Fibroblast of the conjunctiva (primary cell): Measurements from ENCODE around the gene PLD4.
"Not testable (repeated sequence)": the region's sequence is repeated elsewhere in the genome, so short reads cannot be mapped to it uniquely, and the experiment has no call there.

Experiments used
- DNase-seq: peaks from one replicate; pipeline ENCODE4 v3.0.0-alpha.2; 2010; ENCODE audit warnings: low read depth

PLD4 gene, protein sequence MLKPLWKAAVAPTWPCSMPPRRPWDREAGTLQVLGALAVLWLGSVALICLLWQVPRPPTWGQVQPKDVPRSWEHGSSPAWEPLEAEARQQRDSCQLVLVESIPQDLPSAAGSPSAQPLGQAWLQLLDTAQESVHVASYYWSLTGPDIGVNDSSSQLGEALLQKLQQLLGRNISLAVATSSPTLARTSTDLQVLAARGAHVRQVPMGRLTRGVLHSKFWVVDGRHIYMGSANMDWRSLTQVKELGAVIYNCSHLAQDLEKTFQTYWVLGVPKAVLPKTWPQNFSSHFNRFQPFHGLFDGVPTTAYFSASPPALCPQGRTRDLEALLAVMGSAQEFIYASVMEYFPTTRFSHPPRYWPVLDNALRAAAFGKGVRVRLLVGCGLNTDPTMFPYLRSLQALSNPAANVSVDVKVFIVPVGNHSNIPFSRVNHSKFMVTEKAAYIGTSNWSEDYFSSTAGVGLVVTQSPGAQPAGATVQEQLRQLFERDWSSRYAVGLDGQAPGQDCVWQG

DNA sequence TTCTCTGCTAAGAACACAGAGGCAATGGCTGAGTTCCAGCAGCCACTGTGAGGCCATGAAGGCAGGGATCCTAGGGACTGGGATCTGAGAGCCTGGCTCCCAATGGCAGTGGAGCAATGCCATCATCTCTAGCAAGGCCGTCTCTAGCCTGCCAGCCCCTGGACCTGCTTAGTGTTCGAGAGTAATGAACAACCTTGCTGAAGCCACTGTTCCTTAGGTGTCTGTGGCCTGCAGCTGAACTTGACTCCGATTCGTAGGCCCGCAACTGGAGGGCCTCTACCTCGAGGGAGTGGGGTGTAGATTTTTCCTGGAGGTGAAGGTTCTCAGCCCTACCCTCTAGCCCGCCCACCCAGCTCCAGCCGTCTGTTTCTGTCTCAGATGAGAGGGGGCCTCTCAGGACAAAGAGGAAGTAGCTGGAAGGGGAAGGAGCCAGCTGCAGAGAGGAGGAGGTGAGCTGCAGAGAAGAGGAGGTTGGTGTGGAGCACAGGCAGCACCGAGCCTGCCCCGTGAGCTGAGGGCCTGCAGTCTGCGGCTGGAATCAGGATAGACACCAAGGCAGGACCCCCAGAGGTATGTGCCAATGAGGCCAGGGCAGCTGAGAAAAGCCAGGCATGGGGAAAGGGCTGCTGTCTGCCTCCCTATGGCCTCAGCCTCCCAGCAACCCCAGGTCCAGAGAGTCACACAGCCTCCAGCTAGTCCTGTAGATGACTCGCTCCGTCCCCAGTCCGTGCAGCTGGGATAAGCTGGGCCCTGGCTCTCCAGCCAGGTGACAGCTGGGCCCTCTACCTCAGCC is at the start of gene PLD4:
Gene PLD4, plus strand, starts transcription at position 459 of the 793 bp plus-strand sequence. CDS start 2,262 bp downstream, outside the sequence.
- no peak for DNase-seq

DNA sequence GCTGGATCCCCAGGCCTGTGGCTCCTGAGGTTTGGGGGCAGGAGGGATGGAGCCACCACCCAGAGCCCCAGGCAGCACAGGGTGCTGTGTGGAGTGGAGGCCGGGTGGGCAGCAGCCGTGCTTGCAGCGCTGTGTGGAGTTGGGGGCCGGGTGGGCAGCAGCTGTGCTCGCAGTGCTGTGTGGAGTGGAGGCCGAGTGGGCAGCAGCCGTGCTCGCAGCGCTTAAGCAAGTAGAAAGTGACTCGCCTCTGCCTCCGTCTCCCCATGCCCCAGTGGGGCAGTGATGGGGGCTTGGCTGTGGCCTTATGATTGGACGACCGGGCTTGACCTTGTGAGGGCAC is 49.3 kb upstream of the PLD4 start:
- DNase-seq = no peak

DNA sequence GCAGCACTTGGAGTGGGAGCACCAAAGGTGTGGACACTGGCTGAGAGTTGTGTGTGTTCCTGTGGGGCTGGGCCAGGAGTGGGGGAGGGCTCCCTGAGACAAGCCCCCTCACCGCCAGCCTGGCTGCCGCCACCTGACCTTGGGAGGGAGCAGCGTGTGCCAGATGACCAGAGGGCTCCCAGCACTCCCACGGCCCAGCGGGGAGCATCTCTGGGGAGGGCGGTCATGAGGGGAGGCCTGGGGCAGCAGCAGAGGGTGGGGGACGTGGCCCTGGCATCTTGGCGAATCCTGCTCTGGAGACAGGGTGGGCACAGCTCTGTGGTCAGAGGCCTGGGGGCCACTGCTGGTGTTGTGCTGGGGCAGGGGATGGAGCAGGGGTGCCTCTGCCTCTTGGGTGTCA is 48.9 kb upstream of the PLD4 start:
- no peak for DNase-seq

DNA sequence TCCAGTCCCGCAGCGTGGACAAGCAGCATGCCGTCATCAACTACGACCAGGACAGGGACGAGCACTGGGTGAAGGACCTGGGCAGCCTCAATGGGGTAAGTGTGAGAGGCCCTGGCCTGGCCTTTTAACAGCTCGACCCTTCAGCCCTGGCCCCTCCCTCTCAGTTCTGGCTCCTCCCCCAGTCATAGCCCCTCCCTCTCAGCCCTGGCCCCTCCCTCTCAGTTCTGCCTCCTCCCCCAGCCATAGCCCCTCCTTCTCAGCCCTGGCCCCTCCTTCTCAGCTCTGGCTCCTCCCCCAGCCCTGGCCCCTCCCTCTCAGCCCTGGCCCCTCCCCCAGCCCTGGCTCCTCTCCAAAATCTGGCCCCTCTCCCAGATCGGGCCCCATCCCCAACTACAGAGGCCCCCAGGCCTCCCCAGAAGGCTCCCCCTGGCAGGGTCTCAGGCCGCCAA is 48.4 kb upstream of the PLD4 start:
- DNase-seq = no peak

DNA sequence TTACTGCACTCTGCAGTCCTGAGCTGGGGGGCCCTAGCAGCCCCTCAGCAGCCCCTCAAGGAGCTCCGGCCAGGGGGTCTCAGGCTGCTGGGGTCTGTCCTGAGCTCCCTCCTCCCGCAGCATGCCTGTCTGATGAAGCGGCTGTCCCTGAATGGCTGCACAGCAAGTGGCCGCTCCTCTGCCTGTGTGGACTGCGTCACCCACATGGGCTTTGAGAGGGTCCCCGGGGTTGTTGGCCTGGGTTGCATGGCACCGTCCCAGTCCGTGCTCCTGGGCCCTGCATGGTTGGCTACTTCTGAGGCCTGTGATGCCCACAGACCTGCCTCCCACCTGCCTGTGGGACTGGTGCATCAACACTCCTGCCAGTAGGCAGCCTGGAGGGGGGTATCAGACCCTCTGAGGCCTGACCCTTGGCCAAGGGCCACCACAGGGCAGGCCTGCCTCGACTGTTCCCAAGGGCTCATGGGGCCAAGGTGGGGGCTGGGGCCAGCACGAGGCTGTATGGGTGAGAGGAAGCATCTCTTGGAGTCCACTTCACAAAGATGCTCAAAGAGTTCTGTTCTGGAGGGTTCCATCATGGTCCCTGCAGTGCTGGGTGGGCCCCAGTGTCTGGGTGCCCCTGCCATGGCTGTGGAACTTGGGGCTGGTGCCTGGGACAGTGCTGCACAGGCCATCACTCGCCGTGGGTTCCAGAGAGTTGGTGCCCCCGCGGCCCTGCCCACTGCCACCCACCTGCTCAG is 47.4 kb upstream of the PLD4 start:
- DNase-seq = no peak

DNA sequence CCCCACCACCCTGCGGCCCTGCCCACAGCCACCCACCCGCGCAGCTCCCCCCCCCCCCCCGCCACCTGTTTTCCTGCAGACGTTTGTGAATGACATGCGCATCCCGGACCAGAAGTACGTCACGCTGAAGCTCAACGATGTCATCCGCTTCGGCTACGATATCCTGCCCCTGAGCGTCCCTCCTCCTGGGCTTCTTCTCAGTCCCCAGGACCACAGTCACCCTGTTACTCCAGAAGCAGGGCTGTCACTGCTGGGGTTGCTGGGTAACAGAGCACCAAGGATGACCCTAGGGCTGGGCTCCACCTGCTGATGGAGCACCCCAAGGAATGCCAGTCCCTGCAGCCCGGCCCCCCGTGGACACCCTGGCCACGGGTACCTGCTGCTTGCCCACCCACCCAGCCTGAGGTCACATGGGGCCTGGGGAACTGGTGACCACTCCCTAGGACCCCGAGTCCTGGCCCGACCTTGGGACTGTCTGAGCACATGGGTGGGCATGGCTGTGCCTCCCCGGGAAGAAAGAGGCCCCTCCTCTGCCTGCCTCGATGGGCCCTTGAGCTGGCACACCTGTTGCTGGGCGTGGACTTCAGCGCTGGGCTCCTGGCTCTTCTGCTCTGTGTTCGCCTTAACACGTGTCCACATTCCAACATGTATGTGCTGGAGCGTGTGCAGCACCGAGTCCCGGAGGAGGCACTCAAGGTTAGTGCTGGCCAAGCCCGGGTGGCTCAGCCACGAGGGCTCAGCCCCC is 46.7 kb upstream of the PLD4 start:
- no peak for DNase-seq

DNA sequence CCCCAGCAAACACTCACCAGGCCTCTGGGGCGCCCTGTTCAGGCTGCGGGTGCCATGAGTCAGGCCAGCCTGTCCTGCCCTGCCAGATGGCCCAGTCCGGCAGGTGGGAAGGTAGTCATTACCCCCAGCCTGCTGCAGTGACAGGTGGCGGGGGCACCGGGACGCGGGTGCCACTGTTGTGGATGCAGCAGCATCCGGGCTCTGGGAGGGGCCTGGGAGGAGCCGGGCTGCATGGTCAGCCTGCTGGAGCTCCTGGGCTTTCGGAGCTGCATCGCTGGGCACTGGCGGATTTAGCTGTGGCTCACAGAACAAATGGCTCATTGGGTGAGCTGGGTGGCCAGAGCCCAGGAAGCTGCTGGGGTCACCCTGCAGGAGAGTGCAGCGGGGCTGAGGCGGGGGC is 46.1 kb upstream of the PLD4 start:
- DNase-seq = no peak

DNA sequence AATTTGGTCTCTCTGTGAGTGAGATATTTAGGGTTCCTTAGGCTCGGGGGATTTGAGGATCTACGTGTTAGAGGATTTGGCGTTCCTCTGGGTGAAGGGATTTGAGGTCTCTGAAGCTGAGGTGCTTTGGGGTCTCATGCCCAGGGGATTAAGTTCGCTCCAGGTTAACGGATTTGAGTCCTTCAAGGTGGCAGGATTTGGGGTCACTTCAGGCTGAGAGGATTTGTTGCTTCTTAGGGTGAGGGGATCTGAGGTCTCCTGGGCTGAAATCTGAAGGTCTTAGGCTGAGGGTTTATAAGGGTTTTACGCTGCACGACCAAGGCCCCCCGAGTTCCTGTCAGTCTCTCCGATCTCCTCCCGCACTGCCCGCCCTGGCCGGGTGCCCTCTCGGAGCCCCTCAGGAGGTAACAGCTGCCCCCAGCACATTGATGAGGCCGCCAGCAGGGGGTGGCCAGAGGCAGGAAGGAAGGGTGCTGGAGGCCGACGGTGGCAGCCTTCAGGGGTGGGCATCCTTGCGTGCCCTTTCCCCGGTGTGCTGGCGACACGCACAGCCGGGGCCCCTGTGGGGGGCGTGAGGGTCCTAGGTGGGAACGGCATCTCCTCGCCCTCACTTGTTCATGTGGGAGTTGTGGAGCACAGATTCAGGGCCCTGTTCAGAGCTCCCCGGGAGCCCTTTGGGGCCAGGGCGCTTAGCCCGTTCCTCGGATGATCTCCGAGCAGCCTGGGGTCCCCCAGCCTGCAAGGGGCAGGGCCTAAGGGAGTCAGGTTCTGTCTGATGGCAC is 45.3 kb upstream of the PLD4 start:
- DNase-seq = no peak

DNA sequence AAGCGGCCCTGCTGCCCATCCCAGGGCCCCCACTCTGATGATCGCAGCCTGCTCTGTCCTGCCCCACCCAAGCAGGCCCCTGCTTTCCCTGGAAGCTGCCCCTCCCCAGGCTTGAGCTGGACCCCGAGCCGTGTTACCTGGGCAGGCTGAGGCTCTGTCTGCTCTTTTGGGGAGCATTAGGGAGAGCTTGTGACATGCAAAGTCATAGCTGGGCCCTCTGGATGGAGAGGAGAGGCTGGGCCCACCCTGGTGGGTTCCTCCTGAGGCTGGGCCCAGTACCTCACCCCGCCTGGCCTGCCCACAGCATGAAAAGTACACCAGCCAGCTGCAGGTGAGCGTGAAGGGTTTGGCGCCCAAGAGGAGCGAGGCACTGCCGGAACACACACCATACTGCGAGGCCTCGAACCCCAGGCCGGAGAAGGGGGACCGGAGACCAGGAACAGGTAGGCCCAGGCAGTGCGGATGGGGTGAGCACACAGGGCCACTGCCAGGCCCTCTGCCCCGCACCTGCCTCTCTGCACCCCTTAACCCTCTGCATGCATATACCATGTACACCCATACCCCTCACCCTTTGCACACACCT is 44.6 kb upstream of the PLD4 start:
- no peak for DNase-seq

DNA sequence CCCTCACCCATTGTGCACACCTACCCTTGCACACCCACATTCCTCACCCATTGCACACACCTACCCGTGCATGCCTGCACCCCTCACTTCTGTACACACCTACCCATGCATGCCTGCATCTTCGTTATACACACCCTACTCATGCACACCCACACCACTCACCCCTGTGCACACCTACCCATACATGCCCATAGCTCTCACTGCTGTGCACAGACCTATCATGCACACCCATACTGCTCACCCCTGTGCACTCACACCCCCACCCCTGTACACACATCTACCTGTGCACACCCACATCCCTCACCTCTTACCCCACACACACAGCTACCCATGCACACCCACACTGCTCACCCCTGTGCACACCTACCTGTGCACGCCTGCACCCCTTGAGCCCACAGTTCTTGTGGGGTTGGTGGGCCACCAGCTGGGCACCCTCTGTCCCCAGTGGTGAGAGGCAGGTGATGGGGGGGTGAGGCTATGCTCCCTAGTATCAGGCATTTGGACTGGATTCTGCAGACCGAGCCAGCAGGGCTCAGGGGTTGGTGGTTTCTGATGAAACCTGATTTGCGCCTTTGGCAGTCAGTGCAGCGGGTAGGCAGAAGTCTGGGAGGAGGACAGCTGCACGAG is 44.0 kb upstream of the PLD4 start:
- no peak for DNase-seq

DNA sequence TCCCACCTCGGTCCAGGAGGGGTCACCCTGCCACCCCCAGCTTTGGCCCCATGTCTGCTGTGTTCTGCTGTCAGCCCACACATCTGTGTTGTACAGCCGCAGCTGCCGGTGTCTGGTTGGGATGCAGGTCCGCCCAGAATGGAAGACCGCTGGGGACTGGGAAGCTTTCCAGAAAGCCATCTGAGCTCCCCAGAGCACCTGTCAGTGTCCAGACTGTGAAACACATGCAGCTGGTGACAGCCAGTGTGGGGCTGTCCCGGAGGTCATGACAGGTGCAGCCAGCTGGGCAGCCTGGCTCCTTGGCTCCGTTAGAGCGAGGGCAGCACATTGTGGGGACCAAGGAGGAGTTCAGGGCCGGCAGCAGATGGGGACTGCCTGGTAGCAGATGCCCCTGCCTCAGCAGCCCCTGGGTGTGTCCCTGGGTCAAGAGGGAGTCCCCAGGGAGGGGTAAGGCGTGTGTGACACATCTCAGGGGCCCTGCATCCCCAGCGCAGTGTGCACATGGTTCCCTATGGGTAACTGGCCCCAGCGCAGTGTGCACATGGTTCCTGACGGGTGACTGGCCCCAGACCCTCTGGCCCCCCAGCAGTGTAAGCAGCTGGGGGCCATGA is 43.2 kb upstream of the PLD4 start:
- no peak for DNase-seq

DNA sequence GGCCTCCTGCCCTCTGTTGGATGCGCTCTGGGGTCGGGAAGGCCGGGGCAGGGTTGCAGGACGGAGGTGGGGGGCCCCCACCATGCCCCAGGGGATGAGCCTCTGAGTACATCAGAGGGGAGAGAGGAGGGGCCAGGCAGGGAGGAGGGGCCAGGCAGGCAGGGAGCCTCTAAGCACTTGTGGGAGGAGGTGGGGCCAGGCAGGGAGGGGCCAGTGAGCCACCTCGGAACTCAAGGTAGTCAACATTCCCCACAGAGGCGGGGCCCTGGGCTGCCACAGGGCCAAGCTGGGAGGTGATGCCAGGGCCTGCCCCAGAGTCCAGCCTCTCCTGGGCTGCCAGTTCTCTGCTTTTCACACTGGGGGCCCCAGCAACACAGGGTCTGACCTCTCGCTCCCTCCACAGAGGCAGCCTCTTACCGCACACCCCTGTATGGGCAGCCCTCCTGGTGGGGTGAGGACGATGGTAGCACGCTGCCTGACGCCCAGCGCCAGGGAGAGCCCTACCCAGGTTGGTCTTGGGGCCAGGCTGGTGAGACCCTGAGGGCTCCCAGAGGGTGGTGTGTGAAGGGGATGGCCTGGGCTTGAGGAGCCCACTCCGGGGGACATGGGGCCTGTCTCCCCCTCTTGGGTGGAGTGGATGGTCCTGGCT is 42.2 kb upstream of the PLD4 start:
- DNase-seq = no peak

DNA sequence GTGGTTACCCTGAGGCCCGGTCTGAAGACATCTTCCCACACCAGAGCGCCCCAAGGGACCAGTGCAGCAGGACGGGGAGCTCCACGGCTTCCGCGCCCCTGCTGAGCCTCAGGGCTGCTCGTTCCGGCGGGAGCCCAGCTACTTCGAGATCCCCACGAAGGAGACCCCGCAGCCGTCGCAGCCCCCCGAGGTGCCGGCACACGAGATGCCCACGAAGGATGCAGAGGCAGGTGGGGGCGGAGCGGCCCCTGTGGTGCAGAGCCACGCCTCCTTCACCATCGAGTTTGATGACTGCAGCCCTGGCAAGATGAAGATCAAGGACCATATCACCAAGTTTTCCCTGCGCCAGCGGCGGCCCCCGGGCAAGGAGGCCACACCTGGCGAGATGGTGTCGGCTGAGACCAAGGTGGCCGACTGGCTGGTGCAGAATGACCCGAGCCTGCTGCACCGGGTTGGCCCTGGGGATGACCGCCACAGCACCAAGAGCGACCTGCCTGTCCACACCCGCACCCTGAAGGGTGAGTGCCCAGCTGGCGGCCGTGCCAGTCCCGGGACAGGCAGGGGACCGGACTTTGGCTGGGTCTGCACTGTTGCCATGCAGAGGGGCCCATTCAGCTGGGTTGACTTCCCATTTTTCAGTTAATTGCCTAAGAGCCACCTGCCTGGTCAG is 41.6 kb upstream of the PLD4 start:
- no peak for DNase-seq

DNA sequence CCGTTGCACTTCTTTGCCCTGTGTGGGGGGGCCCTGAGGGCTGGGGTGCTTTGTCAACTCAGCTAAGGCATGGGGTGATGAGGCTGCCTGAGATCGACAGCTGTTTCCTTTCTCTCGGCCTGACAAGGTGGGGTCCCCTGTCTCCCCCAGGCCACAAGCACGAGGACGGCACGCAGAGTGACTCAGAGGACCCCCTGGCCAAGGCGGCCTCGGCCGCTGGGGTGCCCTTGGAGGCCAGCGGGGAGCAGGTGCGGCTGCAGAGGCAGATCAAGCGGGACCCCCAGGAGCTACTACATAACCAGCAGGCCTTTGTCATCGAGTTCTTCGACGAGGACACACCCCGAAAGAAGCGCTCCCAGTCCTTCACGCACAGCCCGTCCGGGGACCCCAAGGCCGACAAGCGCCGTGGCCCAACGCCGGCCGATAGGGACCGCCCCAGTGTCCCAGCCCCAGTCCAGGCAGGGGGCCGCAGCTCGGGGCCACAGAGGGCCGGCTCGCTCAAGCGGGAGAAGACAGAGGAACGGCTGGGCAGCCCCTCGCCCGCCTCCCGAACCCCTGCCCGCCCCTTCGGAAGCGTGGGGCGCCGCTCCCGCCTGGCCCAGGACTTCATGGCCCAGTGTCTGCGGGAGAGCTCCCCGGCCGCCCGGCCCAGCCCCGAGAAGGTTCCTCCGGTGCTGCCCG is 40.9 kb upstream of the PLD4 start:
- DNase-seq = no peak

DNA sequence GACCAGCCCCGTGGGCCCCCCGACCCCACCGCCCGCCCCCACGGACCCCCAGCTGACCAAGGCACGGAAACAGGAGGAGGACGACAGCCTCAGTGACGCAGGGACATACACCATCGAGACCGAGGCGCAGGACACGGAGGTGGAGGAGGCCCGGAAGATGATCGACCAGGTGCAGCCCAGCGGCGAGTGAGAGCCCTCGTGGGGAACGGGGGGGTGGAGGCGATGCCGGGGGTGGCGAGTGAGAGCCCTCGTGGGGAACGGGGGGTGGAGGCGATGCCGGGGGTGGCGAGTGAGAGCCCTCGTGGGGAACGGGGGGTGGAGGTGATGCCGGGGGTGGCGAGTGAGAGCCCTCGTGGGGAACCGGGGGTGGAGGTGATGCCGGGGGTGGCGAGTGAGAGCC is 40.3 kb upstream of the PLD4 start:
- DNase-seq = not testable (repeated sequence)

DNA sequence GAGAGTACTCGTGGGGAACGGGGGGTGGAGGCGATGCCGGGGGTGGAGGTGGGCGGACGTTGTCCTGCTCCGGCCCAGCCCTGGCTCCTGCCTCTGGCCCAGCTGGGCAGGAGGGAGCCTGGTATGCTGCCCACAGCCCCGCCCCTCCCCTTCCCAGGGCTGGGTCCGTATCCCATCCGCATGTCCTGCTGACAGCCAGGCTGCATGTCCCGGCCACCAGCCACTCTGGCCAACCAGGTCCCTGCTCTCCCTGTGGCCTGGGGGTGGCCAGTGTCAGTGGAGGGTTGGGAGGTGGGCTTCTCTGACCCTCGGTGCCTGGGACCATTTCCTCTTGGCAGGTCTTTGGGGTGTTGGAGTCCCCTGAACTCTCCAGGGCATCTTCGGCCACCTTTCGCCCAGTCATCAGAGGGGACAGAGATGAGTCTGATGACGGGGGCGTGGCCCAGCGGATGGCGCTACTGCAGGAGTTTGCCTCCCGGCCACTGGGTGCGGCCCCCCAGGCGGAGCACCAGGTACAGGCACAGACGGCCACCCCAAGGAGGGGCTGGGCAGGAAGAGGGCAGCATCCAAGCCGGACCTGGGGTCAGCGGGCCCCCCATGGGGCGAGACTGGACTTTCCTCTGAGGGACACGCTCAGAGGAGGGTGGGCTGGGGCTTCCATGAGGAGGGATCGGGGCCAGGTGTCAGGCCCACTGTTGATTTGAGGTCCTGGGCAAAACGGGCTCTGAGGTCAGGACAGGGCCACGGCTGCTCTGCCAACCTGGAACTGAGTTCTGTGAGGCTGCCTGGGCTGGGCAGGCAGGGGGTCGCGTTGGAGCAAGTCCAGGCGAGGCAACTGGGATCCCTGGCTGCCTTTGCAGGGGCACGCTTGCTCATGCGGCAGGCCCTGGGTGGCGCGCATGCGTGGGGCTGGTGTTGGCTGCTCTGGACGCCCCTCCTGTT is 39.4 kb upstream of the PLD4 start:
- DNase-seq = no peak
